ENCODE measurements around the gene DDR1. TPM values are rescaled to one million over a fixed set of nuclear protein-coding genes. Genes with fewer than 3 reads are reported as not detected.

Gene DDR1
- total RNA-seq, 4 donors from 2014 or later: 149 to 322 (median 230) TPM

GRCh38 chr6:30894935-30895334 is 10.6 kb downstream of the DDR1 start:
- no peak overlapping the region for H3K27ac ChIP-seq
- in situ Hi-C loops (cut with MboI; ENCODE audit: low pct_ligation_motif_present in 1 of 4, low pct_unique_long_range_greater_than_20kb in 1 of 4, low sequenced_read_pairs in 3 of 4) (loop anchor here in 2 of 4 donors (25.0 kb wide), 1 partner anchor 158 kb away; the partner anchor contains the start of genes FLOT1 (in 2 of the 2) and IER3 (in 2 of the 2)), intact Hi-C loops (cut with DNase I; ENCODE audit: low total_unique reads) (no loop called here)
- TF ChIP-seq POLR2AphosphoS5 (IDR thresholded peaks at IDR 0.05): no peak
- no peak for TF ChIP-seq EP300 (IDR thresholded peaks at IDR 0.05; ENCODE audit: low read depth)
- no peak for TF ChIP-seq POLR2A (IDR thresholded peaks at IDR 0.05)
- TF ChIP-seq CTCF (IDR thresholded peaks at IDR 0.05): no peak
- H3K27me3 ChIP-seq: no peaks in the 10 kb centered on the region
- no peak overlapping the region for H3K4me3 ChIP-seq
- H3K36me3 ChIP-seq: peaks cover 0 to 53% (median 13%) of the 10 kb centered on the region in 4 donors
- 92 to 95% methylated on average over 3 of the region's 3 CpGs for WGBS, 2 donors (ENCODE audit: low coverage in 1 of 2)
- H3K4me1 ChIP-seq: no peaks in the 10 kb centered on the region
- H3K9me3 ChIP-seq: no peaks in the 10 kb centered on the region
- DNase-seq: no peak

GRCh38 chr6:30895343-30895742 is 11.0 kb downstream of the DDR1 start:
- DNase-seq: no peak
- Histone ChIP-seq H3K9me3 (no peaks in the 10 kb centered on the region), H3K4me1 (no peaks in the 10 kb centered on the region), H3K4me3 (no peak overlapping the region), H3K36me3 (peaks cover 0 to 53% (median 13%) of the 10 kb centered on the region in 4 donors), H3K27me3 (no peaks in the 10 kb centered on the region), H3K27ac (no peak overlapping the region)
- TF ChIP-seq POLR2A (IDR thresholded peaks at IDR 0.05): no peak
- TF ChIP-seq POLR2AphosphoS5 (IDR thresholded peaks at IDR 0.05): no peak
- TF ChIP-seq EP300 (IDR thresholded peaks at IDR 0.05; ENCODE audit: low read depth): no peak
- no peak for TF ChIP-seq CTCF (IDR thresholded peaks at IDR 0.05)
- intact Hi-C loops (cut with DNase I; ENCODE audit: low total_unique reads) (no loop called here), in situ Hi-C loops (cut with MboI; ENCODE audit: low pct_ligation_motif_present in 1 of 4, low pct_unique_long_range_greater_than_20kb in 1 of 4, low sequenced_read_pairs in 3 of 4) (loop anchor here in 2 of 4 donors (25.0 kb wide), 1 partner anchor 158 kb away; the partner anchor contains the start of genes FLOT1 (in 2 of the 2) and IER3 (in 2 of the 2))
- WGBS, 2 donors (ENCODE audit: low coverage in 1 of 2): 83% methylated on average over 10 of the region's 10 CpGs; no CpG with 5 or more reads in 1 of the 2 donors

- in situ Hi-C loops (cut with MboI; ENCODE audit: low pct_ligation_motif_present in 1 of 4, low pct_unique_long_range_greater_than_20kb in 1 of 4, low sequenced_read_pairs in 3 of 4): loop anchor here in 2 of 4 donors (25.0 kb wide), 1 partner anchor 159 kb away; the partner anchor contains the start of genes FLOT1 (in 2 of the 2) and IER3 (in 2 of the 2)
- intact Hi-C loops (cut with DNase I; ENCODE audit: low total_unique reads): no loop called here
- DNase-seq: no peak
- H3K4me1 ChIP-seq: no peaks in the 10 kb centered on the region
- no peak overlapping the region for H3K27ac ChIP-seq
- TF ChIP-seq POLR2AphosphoS5 (IDR thresholded peaks at IDR 0.05) (no peak), POLR2A (IDR thresholded peaks at IDR 0.05) (no peak), EP300 (IDR thresholded peaks at IDR 0.05; ENCODE audit: low read depth) (no peak), CTCF (IDR thresholded peaks at IDR 0.05) (no peak)
- 94% methylated on average over 13 of the region's 13 CpGs; no CpG with 5 or more reads in 1 of the 2 donors for WGBS, 2 donors (ENCODE audit: low coverage in 1 of 2)
- H3K4me3 ChIP-seq: no peak overlapping the region
- peaks cover 0 to 53% (median 13%) of the 10 kb centered on the region in 4 donors for H3K36me3 ChIP-seq
- H3K9me3 ChIP-seq: no peaks in the 10 kb centered on the region
- no peaks in the 10 kb centered on the region for H3K27me3 ChIP-seq
Measured at GRCh38 chr6:30896541-30896940, 12.2 kb downstream of the DDR1 start.

GRCh38 chr6:30897882-30898281 is 13.6 kb downstream of the DDR1 start:
- Histone ChIP-seq H3K4me1 (no peaks in the 10 kb centered on the region), H3K4me3 (no peak overlapping the region), H3K27ac (no peak overlapping the region), H3K36me3 (peaks cover 0 to 43% (median 13%) of the 10 kb centered on the region in 4 donors), H3K9me3 (no peaks in the 10 kb centered on the region), H3K27me3 (no peaks in the 10 kb centered on the region)
- DNase-seq: no peak
- 90% methylated on average over 16 of the region's 16 CpGs; no CpG with 5 or more reads in 1 of the 2 donors for WGBS, 2 donors (ENCODE audit: low coverage in 1 of 2)
- intact Hi-C loops (cut with DNase I; ENCODE audit: low total_unique reads) (no loop called here), in situ Hi-C loops (cut with MboI; ENCODE audit: low pct_ligation_motif_present in 1 of 4, low pct_unique_long_range_greater_than_20kb in 1 of 4, low sequenced_read_pairs in 3 of 4) (loop anchor here in 2 of 4 donors (25.0 kb wide), 1 partner anchor 161 kb away; the partner anchor contains the start of genes FLOT1 (in 2 of the 2) and IER3 (in 2 of the 2))
- no peak for TF ChIP-seq POLR2A (IDR thresholded peaks at IDR 0.05)
